GM18861 (cell line): ENCODE measurements around the gene APC2.
"Not testable (repeated sequence)": the region's sequence is repeated elsewhere in the genome, so short reads cannot be mapped to it uniquely, and the experiment has no call there.

Source experiments
- ATAC-seq: cut with Tn5 transposase; IDR thresholded peaks from one replicate; pipeline ENCODE4 v1.9.1; 2021; ENCODE audit not compliant: unreplicated experiment

APC2 gene

GRCh38 chr19:1429750-1430149 lies 20.2 kb upstream of the APC2 start:
- ATAC-seq, result no peak

- no peak for ATAC-seq
Observed at GRCh38 chr19:1430246-1430645, 19.7 kb upstream of the APC2 start.

GRCh38 chr19:1431759-1432506 lies 18.0 kb upstream of the APC2 start:
- no peak for ATAC-seq

GRCh38 chr19:1432507-1432887 lies 17.4 kb upstream of the APC2 start:
- ATAC-seq, result no peak

- no peak for ATAC-seq
Observed at GRCh38 chr19:1433119-1434039, 16.5 kb upstream of the APC2 start.

- ATAC-seq, result no peak
Observed at GRCh38 chr19:1434040-1434366, 15.9 kb upstream of the APC2 start.

- no peak for ATAC-seq
Observed at GRCh38 chr19:1434577-1435060, 15.3 kb upstream of the APC2 start.

- no peak for ATAC-seq
Observed at GRCh38 chr19:1435378-1435989, 14.4 kb upstream of the APC2 start.

- ATAC-seq, result no peak
Observed at GRCh38 chr19:1437609-1438008, 12.3 kb upstream of the APC2 start.

GRCh38 chr19:1438035-1438932 lies 11.6 kb upstream of the APC2 start, which contains the start of gene RPS15:
Gene RPS15 (plus strand): TSS chr19:1438396. CDS start chr19:1438426, 30 bp downstream.
- ATAC-seq, result peak; percentile 63

GRCh38 chr19:1438933-1439354 lies 11.0 kb upstream of the APC2 start:
- no peak for ATAC-seq

- not testable (repeated sequence) for ATAC-seq
Observed at GRCh38 chr19:1439525-1440417, 10.2 kb upstream of the APC2 start.

- no peak for ATAC-seq
Observed at GRCh38 chr19:1440418-1440801, 9.5 kb upstream of the APC2 start.

GRCh38 chr19:1441022-1441426 lies 8.9 kb upstream of the APC2 start:
- no peak for ATAC-seq

GRCh38 chr19:1441677-1442438 lies 8.1 kb upstream of the APC2 start:
- no peak for ATAC-seq

GRCh38 chr19:1445185-1445931 lies 4.6 kb upstream of the APC2 start:
- no peak for ATAC-seq

GRCh38 chr19:1445932-1446712 lies 3.8 kb upstream of the APC2 start:
- no peak for ATAC-seq
